Activated naive CD4-positive, alpha-beta T cell treated with anti-CD3 and anti-CD28 coated beads, Interleukin-2, amount 50 U/mL, for 72 hours (primary cell): Measurements from ENCODE around the gene SLFNL1. TPM values are rescaled to one million over a fixed set of nuclear protein-coding genes. Genes with fewer than 3 reads are reported as not detected.

Source experiments
- ATAC-seq, 2 donors: fragments of 150-1000 bp; cut with Tn5 transposase; 2 replicates each; pipeline ENCODE4 v1.10.0; 2021; ENCODE audit warnings: mild to moderate bottlenecking in 2 of 2, moderate library complexity in 2 of 2
- DNase-seq, 2 donors: peaks; one replicate each; pipeline ENCODE4 v3.0.0; 2021 to 2022; ENCODE audit warnings: low spot score in 2 of 2
- H3K27ac Mint-ChIP-seq, 2 donors: one replicate each; pipeline ENCODE4 v1.8.0; 2022; ENCODE audit warnings: mild to moderate bottlenecking in 2 of 2, mixed read lengths in 2 of 2
- H3K36me3 Mint-ChIP-seq, 2 donors: one replicate each; pipeline ENCODE4 v1.8.0; 2022; ENCODE audit warnings: mixed read lengths in 2 of 2
- H3K9me3 Mint-ChIP-seq, 2 donors: one replicate each; pipeline ENCODE4 v1.8.0; 2022; ENCODE audit warnings: mixed read lengths in 2 of 2
- total RNA-seq, 2 donors: library from RNA; stranded (reverse); gene quantifications; one replicate each; pipeline ENCODE4 v1.2.3, GENCODE V29; 2022

The SLFNL1 gene
- total RNA-seq, 2 donors from 2014 or later = 0.11 to 0.39 TPM

- H3K27ac Mint-ChIP-seq = peak overlapping the region in 1 of 2 donors; percentile 82
- ATAC-seq (peak in 1 of 2 donors; percentile 31), DNase-seq (no peak)
- peaks cover 40 to 53% of the 10 kb centered on the region in 2 donors for H3K36me3 Mint-ChIP-seq
- H3K9me3 Mint-ChIP-seq = no peaks in the 10 kb centered on the region
Observed at GRCh38 chr1:41006942-41007865, 14.3 kb downstream of the SLFNL1 start.

DNA sequence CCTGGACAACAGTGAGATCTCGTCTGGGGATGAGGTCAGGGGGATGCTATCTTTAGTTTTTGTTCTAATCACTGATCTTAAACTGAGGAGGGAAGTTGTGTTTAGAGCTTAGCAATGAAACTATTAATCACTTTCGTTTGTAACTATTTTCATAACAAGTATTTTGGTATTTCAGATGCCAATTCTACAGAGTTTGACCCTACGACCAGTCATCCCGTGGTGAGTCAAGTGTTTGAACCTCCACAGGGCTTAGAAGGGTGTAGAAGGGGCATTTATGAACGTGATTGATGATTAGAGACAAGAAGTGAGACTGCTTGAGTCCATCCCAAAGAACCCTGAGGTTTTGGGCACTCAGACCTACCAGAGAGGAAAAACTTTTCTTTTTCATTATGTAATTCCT is 15.6 kb downstream of the SLFNL1 start:
- Mint-ChIP-seq H3K36me3 (peaks cover 39 to 57% of the 10 kb centered on the region in 2 donors), H3K27ac (peak overlapping the region in 1 of 2 donors; percentile 77), H3K9me3 (no peaks in the 10 kb centered on the region)
- DNase-seq (no peak), ATAC-seq (no peak)

DNA sequence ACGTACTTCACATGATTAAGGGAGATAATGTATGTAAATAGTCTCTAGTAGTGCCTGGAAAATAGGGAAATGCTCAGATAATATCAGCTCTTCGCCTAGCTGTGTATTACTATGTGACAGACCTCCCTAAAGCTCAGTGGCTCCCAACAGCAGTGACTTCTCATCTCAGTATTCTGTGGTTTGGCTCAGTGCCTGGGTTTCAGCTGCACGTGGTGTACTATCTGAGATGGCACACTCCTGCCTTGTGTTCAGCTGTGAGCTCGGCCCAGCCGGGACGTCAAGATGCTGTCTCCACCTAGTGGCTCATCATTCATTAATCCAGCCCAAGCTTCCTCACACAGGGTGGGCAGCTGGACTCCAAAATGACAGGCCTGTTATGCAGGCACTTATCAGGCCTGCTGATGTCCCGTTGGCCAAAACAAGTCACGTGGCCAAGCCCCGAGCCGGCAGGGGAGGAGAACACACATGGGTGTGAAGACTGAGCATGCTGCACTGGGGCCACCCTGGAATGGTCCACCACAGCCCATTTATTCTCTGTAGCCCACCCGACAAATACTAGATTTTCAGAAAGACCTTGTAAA is 17.8 kb downstream of the SLFNL1 start:
- DNase-seq (peak; percentile 78 to 86), ATAC-seq (peak; percentile 99 to 100)
- H3K36me3 Mint-ChIP-seq = peaks cover 45 to 64% of the 10 kb centered on the region in 2 donors
- no peaks in the 10 kb centered on the region for H3K9me3 Mint-ChIP-seq
- peak overlapping the region; percentile 70 to 84 for H3K27ac Mint-ChIP-seq

DNA sequence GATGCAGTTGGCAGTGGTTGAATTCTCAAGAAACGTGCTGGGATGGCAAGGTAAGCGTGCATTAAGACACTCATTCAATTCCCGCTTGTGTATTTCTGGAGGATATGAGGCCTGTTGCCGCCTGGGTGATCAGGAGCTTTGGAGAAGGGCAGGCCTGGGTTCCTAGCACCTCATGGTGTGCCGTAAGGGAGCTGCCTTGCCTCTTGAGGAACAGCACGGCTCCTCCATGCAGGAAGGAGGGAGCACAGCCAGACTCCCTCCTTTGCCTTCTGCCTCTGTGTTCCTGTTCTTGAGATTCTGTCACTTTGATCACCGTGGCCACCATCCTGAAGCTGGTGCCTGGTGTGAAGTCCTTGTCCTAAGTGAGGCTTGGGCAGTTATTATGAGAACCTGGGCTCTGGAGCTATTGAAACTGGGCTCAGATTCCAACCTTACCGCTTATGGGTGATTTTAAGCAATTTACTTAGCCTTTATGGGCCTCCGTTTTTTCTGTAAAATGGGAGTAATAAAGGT is 18.3 kb downstream of the SLFNL1 start:
- ATAC-seq = peak in 1 of 2 donors; percentile 1

GRCh38 chr1:40998668-40999067 is 22.9 kb downstream of the SLFNL1 start:
- Mint-ChIP-seq H3K9me3 (no peaks in the 10 kb centered on the region), H3K36me3 (peaks cover 47 to 61% of the 10 kb centered on the region in 2 donors), H3K27ac (no peak overlapping the region)
- ATAC-seq (no peak), DNase-seq (no peak)

More for the DNA sequence above, 18.3 kb downstream of the SLFNL1 start:
- H3K36me3 Mint-ChIP-seq = peaks cover 44 to 63% of the 10 kb centered on the region in 2 donors
- DNase-seq = no peak
- H3K9me3 Mint-ChIP-seq = no peaks in the 10 kb centered on the region
- peak overlapping the region in 1 of 2 donors; percentile 70 for H3K27ac Mint-ChIP-seq

DNA sequence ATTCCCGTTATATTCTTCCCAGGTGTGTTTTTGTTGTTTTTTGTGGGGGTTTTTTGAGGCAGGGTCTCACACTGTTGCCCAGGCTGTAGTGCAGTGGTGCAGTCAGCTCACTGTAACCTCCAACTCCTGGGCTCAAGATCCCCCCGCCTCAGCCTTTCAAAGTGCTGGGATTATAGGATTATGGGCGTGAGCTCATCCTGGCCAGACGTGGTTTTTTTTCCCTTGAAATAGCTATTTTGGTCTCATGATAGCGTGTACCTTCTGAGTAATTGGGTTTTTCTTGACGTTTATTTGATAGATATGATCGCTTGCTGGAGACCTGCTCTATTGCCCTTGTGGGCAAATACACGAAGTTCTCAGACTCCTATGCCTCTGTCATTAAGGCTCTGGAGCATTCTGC is 24.4 kb downstream of the SLFNL1 start:
- H3K36me3 Mint-ChIP-seq = peaks cover 40 to 50% of the 10 kb centered on the region in 2 donors
- ATAC-seq (no peak), DNase-seq (no peak)
- no peaks in the 10 kb centered on the region for H3K9me3 Mint-ChIP-seq
- peak overlapping the region in 1 of 2 donors; percentile 65 for H3K27ac Mint-ChIP-seq

- Mint-ChIP-seq H3K36me3 (peaks cover 50 to 74% of the 10 kb centered on the region in 2 donors), H3K9me3 (no peaks in the 10 kb centered on the region), H3K27ac (no peak overlapping the region)
- ATAC-seq (no peak), DNase-seq (no peak)
Observed at GRCh38 chr1:40989066-40989465, 32.5 kb downstream of the SLFNL1 start.

GRCh38 chr1:40988280-40988679 is 33.2 kb downstream of the SLFNL1 start:
- Mint-ChIP-seq H3K9me3 (no peaks in the 10 kb centered on the region), H3K36me3 (peaks cover 50 to 69% of the 10 kb centered on the region in 2 donors), H3K27ac (no peak overlapping the region)
- ATAC-seq (no peak), DNase-seq (no peak)

DNA sequence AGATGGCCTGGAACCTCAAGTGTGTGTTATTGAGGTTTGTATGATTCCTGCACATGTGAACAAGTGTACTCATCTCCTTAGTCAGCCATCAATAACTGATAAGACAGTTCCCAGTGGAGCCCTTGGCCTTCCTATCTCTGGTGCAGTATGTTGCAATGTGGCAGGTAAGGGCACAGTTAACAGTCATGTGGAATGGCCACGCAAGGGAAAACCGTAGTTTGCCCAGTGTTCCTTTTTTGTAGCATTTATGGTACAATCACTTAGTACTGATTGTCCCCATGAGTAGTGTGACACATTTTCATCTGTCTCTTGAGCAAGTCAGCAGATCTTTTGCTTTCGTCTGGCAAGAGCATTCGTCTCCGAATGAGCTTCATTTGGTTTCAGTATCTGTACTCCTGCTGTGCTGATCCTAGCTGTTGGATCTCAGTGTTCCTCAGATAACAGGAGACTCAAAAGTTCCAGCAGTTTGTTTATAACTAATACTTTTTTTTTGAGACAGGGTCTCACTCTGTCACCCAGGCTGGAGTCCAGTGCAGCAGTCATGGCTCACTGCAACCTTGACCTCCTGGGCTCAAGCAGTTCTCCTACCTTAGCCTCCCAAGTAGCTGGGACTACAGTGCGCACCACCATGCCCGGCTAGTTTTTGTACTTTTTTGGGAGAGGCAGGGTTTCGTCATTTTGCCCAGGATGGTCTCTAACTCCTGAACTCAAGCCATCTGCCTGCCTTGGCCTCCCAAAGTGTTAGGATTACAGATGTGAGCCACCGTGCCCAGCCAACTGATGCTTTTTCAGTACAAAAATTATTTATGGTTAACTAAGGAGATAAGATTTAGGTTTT is 33.9 kb downstream of the SLFNL1 start:
- DNase-seq (no peak), ATAC-seq (no peak)
- Mint-ChIP-seq H3K9me3 (no peaks in the 10 kb centered on the region), H3K27ac (no peak overlapping the region), H3K36me3 (peaks cover 50 to 69% of the 10 kb centered on the region in 2 donors)

- no peak for ATAC-seq
- DNase-seq = no peak
- Mint-ChIP-seq H3K27ac (no peak overlapping the region), H3K9me3 (no peaks in the 10 kb centered on the region), H3K36me3 (peaks cover 55 to 64% of the 10 kb centered on the region in 2 donors)
Observed at GRCh38 chr1:40986956-40987355, 34.6 kb downstream of the SLFNL1 start.

- peak overlapping the region; percentile 68 to 81 for H3K27ac Mint-ChIP-seq
- ATAC-seq = no peak
- H3K36me3 Mint-ChIP-seq = peaks cover 57 to 58% of the 10 kb centered on the region in 2 donors
- no peak for DNase-seq
- no peaks in the 10 kb centered on the region for H3K9me3 Mint-ChIP-seq
Observed at GRCh38 chr1:40986328-40986783, 35.2 kb downstream of the SLFNL1 start.

DNA sequence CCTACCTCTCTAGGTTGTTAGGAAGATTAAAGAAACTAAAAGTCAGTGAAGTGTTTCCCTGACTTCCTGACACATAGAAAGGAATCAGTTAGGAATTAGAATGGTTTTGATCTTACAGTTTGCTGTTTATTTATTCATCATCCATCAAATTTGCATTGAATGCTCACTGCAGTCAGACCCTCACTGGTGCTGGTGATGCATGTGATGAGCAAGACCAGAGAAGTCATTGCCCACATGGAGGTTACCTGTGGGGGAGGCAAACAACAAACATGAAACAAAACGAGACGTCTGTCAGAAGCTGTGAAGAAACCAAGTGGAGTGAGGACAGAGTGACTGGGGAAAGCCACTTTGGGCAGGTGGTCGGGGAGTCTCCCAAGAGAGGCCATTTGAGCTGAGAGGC is 35.6 kb downstream of the SLFNL1 start:
- Mint-ChIP-seq H3K27ac (peak overlapping the region; percentile 68 to 81), H3K36me3 (peaks cover 61 to 62% of the 10 kb centered on the region in 2 donors), H3K9me3 (no peaks in the 10 kb centered on the region)
- DNase-seq (no peak), ATAC-seq (peak in 1 of 2 donors; percentile 26)

- no peak for ATAC-seq
- Mint-ChIP-seq H3K36me3 (peaks cover 61 to 62% of the 10 kb centered on the region in 2 donors), H3K27ac (peak overlapping the region; percentile 68 to 81)
Observed at GRCh38 chr1:40985161-40985560, 36.4 kb downstream of the SLFNL1 start.

GRCh38 chr1:40984531-40984930 is 37.0 kb downstream of the SLFNL1 start:
- Mint-ChIP-seq H3K36me3 (peaks cover 55 to 58% of the 10 kb centered on the region in 2 donors), H3K9me3 (no peaks in the 10 kb centered on the region), H3K27ac (peak overlapping the region; percentile 88 to 90)
- peak in 1 of 2 donors; percentile 16 for ATAC-seq
- no peak for DNase-seq

More at GRCh38 chr1:40985161-40985560, 36.4 kb downstream of the SLFNL1 start:
- DNase-seq = no peak
- no peaks in the 10 kb centered on the region for H3K9me3 Mint-ChIP-seq

DNA sequence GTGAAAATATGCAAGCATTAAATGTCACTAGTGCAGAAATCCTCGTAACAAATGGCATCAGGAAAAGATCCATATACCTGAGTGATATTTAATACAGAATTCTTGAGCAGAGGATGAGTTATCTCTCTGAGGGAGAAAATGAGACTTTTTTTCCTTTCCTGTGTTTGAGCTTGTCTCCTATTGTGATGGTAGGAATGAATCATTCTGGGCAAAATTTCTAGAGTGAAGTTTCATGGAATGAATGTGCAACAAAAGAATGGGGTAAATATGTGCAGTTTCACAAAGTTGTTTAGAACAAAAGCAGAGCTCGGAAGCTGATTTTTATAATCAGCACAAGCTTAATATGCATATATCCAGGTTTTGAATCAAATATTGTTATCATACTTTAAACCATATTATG is 37.5 kb downstream of the SLFNL1 start:
- Mint-ChIP-seq H3K36me3 (peaks cover 52 to 54% of the 10 kb centered on the region in 2 donors), H3K9me3 (no peaks in the 10 kb centered on the region), H3K27ac (peak overlapping the region; percentile 88 to 90)
- peak; percentile 10 to 42 for ATAC-seq
- DNase-seq = no peak

DNA sequence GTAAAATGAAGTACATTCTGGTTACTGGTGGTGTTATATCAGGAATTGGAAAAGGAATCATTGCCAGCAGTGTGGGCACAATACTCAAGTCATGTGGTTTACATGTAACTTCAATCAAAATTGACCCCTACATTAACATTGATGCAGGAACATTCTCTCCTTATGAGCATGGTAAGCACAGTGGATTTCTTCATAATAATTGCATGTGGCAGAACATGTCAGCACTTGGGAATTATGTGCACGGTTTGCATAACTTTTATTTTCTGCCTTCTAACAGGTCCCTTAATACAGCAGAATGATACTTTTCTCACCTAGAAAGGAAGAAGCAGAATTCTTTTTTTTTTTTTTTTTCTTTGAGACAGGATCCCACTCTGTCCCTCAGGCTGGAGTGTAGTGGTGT is 38.2 kb downstream of the SLFNL1 start:
- H3K36me3 Mint-ChIP-seq = peaks cover 46 to 50% of the 10 kb centered on the region in 2 donors
- ATAC-seq (no peak), DNase-seq (no peak)
- no peaks in the 10 kb centered on the region for H3K9me3 Mint-ChIP-seq
- peak overlapping the region; percentile 65 to 88 for H3K27ac Mint-ChIP-seq
